Neuronal stem cell (in vitro differentiated cells): ENCODE data around the gene RBM24.

ENCODE experiments used
- DNase-seq: peaks from one replicate; pipeline ENCODE4 v3.0.0-alpha.2; 2013; ENCODE audit warnings: low spot score
- H2AFZ ChIP-seq: one replicate; pipeline ENCODE4 v1.6.1; 2013; ENCODE audit warnings: mild to moderate bottlenecking, low read length, inconsistent platforms
- H2AK5ac ChIP-seq: 2 replicates; pipeline ENCODE4 v1.6.1; 2013; ENCODE audit warnings: low read depth, mild to moderate bottlenecking, inconsistent platforms, low read length, moderate library complexity, mixed read lengths
- H2BK120ac ChIP-seq: 2 replicates; pipeline ENCODE4 v1.6.1; 2013; ENCODE audit warnings: low read depth, mild to moderate bottlenecking, inconsistent platforms, low read length, moderate library complexity, mixed read lengths
- H2BK12ac ChIP-seq: one replicate; pipeline ENCODE4 v1.6.1; 2013; ENCODE audit warnings: low read length, inconsistent platforms
- H2BK15ac ChIP-seq: 2 replicates; pipeline ENCODE4 v1.6.1; 2013; ENCODE audit warnings: mild to moderate bottlenecking, low read length, inconsistent platforms, mixed read lengths
- H2BK5ac ChIP-seq: one replicate; pipeline ENCODE4 v1.6.1; 2013; ENCODE audit warnings: inconsistent platforms, mild to moderate bottlenecking, low read length, moderate library complexity
- H3K14ac ChIP-seq: one replicate; pipeline ENCODE4 v1.6.1; 2013; ENCODE audit warnings: low read length, inconsistent platforms
- H3K18ac ChIP-seq: 2 replicates; pipeline ENCODE4 v1.6.1; 2013; ENCODE audit warnings: low read length, inconsistent platforms
- H3K23ac ChIP-seq: 2 replicates; pipeline ENCODE4 v1.6.1; 2013; ENCODE audit warnings: low read depth, mild to moderate bottlenecking, mixed read lengths, low read length, inconsistent platforms; ENCODE audit not compliant: poor library complexity
- H3K27ac ChIP-seq: replicated peaks from 3 replicates; pipeline ENCODE4 v1.5.1; 2013; ENCODE audit warnings: low read length, inconsistent platforms
- H3K27me3 ChIP-seq, 3 experiments: 2 replicates each; pipeline ENCODE4 v1.6.1; 2013; ENCODE audit warnings: low read length in 3 of 3, mild to moderate bottlenecking in 2 of 3, inconsistent platforms in 1 of 3, low read depth in 1 of 3, mixed read lengths in 1 of 3, moderate library complexity in 1 of 3; ENCODE audit not compliant: control insufficient read depth in 3 of 3, insufficient read depth in 3 of 3
- H3K36me3 ChIP-seq, 2 donors: replicated peaks in 1 of 2; 2 replicates each; pipeline ENCODE4 v1.6.1; 2013; ENCODE audit warnings: low read length in 2 of 2; ENCODE audit not compliant: control insufficient read depth in 2 of 2, insufficient read depth in 2 of 2
- H3K4ac ChIP-seq: 2 replicates; pipeline ENCODE4 v1.6.1; 2013; ENCODE audit warnings: inconsistent platforms, mild to moderate bottlenecking, low read length, moderate library complexity
- H3K4me1 ChIP-seq, 2 donors: 1 replicate in 1 of 2; 2 replicates in 1 of 2; pipeline ENCODE4 v1.6.1; 2013; ENCODE audit warnings: low read length in 2 of 2, low read depth in 1 of 2; ENCODE audit not compliant: control insufficient read depth in 2 of 2, insufficient read depth in 1 of 2
- H3K4me2 ChIP-seq: one replicate; pipeline ENCODE4 v1.6.1; 2013; ENCODE audit warnings: mild to moderate bottlenecking, low read length, inconsistent platforms; ENCODE audit not compliant: insufficient read depth, poor library complexity, severe bottlenecking
- H3K4me3 ChIP-seq, 2 donors: 2 replicates each; pipeline ENCODE4 v1.5.1; 2013; ENCODE audit warnings: low read length in 2 of 2, mild to moderate bottlenecking in 2 of 2, inconsistent platforms in 1 of 2, moderate library complexity in 1 of 2
- H3K79me1 ChIP-seq: one replicate; pipeline ENCODE4 v1.6.1; 2013; ENCODE audit warnings: low read depth, mild to moderate bottlenecking, inconsistent platforms, low read length, moderate library complexity
- H3K9ac ChIP-seq: one replicate; pipeline ENCODE4 v1.6.1; 2013; ENCODE audit warnings: mild to moderate bottlenecking, low read depth, low read length, inconsistent platforms; ENCODE audit not compliant: poor library complexity
- H3K9me3 ChIP-seq, 2 donors: replicated peaks in 1 of 2; 2 replicates each; pipeline versions ENCODE3 to v1.6.1; 2013; ENCODE audit warnings: low read length in 2 of 2, mild to moderate bottlenecking in 2 of 2, inconsistent platforms in 1 of 2, low read depth in 1 of 2, mixed read lengths in 1 of 2, moderate library complexity in 1 of 2; ENCODE audit not compliant: control insufficient read depth in 2 of 2, insufficient read depth in 1 of 2
- H4K8ac ChIP-seq: one replicate; pipeline ENCODE4 v1.6.1; 2013; ENCODE audit warnings: low read depth, mild to moderate bottlenecking, inconsistent platforms, low read length, moderate library complexity
- H4K91ac ChIP-seq: one replicate; pipeline ENCODE4 v1.6.1; 2013; ENCODE audit warnings: low read length, low read depth, mild to moderate bottlenecking, inconsistent platforms; ENCODE audit not compliant: poor library complexity
- WGBS, 2 donors: extraction: QIAGEN DNeasy Blood & Tissue Kit; methylation state at CpG; one replicate each; pipeline ENCODE4 v1.1.7; 2013; ENCODE audit warnings: missing lambda C conversion rate in 2 of 2, mixed read lengths in 1 of 2; ENCODE audit not compliant: insufficient read length in 2 of 2, insufficient replicate concordance in 1 of 2; ENCODE audit errors: extremely low coverage in 2 of 2; 5-methylcytosine and 5-hydroxymethylcytosine counted together

RBM24 gene

DNA sequence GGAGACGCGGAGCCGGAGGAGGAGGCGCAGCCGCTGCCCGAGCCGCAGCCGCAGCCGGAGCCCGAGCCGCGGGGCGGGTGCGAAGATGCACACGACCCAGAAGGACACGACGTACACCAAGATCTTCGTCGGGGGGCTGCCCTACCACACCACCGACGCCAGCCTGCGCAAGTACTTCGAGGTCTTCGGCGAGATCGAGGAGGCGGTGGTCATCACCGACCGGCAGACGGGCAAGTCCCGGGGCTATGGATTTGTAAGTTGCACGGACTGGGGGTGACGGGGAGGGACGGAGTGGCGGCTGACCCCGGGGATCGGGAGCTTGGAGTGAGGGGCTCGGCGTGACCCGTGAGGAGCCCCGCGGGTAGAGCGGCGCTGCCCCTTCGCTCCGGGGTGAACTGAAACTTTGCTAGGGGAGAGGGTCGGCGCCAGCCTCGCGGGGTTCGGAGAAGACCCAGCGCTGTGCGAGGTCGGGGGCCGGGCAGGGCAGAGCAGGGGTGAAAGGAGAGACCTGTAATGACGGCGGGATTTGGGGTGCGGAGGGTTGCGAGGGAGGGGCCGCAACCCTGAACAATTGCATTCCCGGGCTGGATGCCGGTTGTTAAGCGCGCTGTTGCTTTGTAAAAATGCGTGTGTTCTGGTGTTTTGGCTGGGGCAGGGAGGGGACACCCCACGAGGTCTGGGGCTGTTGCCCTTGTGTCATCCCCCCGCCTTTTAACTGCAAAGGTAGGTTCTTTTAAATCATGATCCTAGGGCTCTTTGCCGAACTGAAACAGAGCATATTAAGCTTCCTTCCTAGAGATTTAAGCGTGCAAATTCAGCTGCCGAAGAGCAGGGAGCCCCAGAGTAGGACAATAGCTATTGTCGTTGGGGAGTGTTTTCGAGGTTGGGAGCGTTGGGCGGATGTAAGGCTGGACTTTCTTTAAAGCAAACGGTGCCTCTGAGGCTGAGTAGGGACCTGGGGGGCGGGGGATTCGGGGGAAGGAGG, 628 bp downstream of the RBM24 start:
- H2BK15ac ChIP-seq: peak overlapping the region; percentile 32
- peak; percentile 35 for DNase-seq
- no peak overlapping the region for H3K27ac ChIP-seq

DNA sequence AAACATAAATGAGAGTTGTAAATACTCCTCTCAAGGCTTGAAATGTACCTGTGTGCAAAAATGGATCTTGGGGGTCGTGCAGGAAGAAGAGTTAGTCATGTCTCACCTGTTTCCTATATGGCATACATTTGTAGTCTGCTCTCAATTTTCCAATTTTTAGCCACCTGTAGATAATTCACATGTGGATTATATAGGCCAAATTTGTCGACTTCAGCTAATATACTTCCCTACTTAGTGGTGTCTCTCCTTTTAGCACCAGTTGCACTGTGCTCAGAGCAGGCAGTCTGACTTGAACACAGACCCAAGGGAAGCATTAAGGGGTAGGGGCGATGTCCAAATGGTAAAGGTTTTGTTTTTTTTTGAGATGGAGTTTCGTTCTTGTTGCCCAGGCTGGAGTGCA, 1.9 kb downstream of the RBM24 start:
- Histone ChIP-seq H3K36me3 (peaks cover 0 to 5% of the 10 kb centered on the region in 2 donors), H2BK12ac (no peak overlapping the region), H3K79me1 (peaks cover 3% of the 10 kb centered on the region), H3K23ac (no peak overlapping the region), H3K4me3 (peak overlapping the region in 1 of 2 donors; percentile 58), H3K9ac (no peak overlapping the region), H4K8ac (no peak overlapping the region), H3K9me3 (no peaks in the 10 kb centered on the region), H3K4me1 (peaks cover 5 to 6% of the 10 kb centered on the region in 2 donors), H3K18ac (no peak overlapping the region), H2BK15ac (no peak overlapping the region), H3K27me3 (peaks cover 0 to 37% (median 4%) of the 10 kb centered on the region in 3 experiments), H3K14ac (no peak overlapping the region), H4K91ac (no peak overlapping the region), H3K4me2 (no peak overlapping the region), H3K4ac (no peak overlapping the region), H2AFZ (peak overlapping the region; percentile 99), H2AK5ac (no peak overlapping the region), H2BK5ac (no peak overlapping the region), H3K27ac (no peak overlapping the region), H2BK120ac (no peak overlapping the region)
- DNase-seq: no peak
- WGBS, 2 donors: no CpG with 5 or more reads among the region's 4 CpGs

More for the DNA sequence above, 628 bp downstream of the RBM24 start:
- H3K18ac ChIP-seq: peak overlapping the region; percentile 92
- peaks cover 0 to 45% (median 4%) of the 10 kb centered on the region in 3 experiments for H3K27me3 ChIP-seq
- no peaks in the 10 kb centered on the region for H3K9me3 ChIP-seq
- H4K8ac ChIP-seq: no peak overlapping the region
- H3K4me2 ChIP-seq: peak overlapping the region; percentile 96
- H3K4ac ChIP-seq: peak overlapping the region; percentile 2
- peaks cover 3% of the 10 kb centered on the region for H3K79me1 ChIP-seq
- WGBS, 2 donors: no CpG with 5 or more reads among the region's 77 CpGs
- peak overlapping the region; percentile 93 for H2BK12ac ChIP-seq
- H3K4me3 ChIP-seq: peak overlapping the region; percentile 58 to 95
- peak overlapping the region; percentile 73 for H2BK120ac ChIP-seq
- H3K36me3 ChIP-seq: peaks cover 0 to 5% of the 10 kb centered on the region in 2 donors
- peak overlapping the region; percentile 84 for H2BK5ac ChIP-seq
- peak overlapping the region; percentile 87 for H3K23ac ChIP-seq
- peak overlapping the region; percentile 98 for H3K9ac ChIP-seq
- H3K14ac ChIP-seq: peak overlapping the region; percentile 49
- peak overlapping the region; percentile 47 for H2AK5ac ChIP-seq
- H2AFZ ChIP-seq: peak overlapping the region; percentile 99
- no peak overlapping the region for H4K91ac ChIP-seq
- H3K4me1 ChIP-seq: peaks cover 5 to 6% of the 10 kb centered on the region in 2 donors

DNA sequence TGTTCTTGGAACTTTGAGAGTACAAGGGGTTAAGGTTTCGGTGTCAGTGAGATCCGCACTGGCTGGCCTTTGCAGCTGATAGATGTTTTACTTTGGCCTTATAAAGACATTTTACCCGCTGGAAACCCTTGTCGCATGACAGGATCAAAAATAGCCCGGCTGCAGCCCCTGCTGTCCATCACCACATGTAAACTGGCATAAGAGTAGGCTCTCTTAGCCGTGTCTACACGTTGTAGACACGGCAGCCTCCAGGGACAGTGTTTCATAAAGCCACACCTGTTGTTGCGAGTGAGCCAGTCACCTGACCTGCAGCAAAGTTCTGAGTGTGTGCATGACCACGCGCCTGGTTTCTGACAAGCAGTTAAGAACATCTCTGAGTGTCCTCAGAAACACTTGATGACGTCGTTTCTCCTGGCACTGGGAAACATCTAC, 8.5 kb downstream of the RBM24 start:
- H3K4me2 ChIP-seq: no peak overlapping the region
- no peak overlapping the region for H3K23ac ChIP-seq
- no peak overlapping the region for H3K18ac ChIP-seq
- H2BK5ac ChIP-seq: no peak overlapping the region
- H3K9ac ChIP-seq: no peak overlapping the region
- peaks cover 0 to 11% of the 10 kb centered on the region in 2 donors for H3K36me3 ChIP-seq
- H2BK15ac ChIP-seq: no peak overlapping the region
- H3K79me1 ChIP-seq: no peaks in the 10 kb centered on the region
- WGBS, 2 donors: no CpG with 5 or more reads among the region's 13 CpGs
- H3K4me3 ChIP-seq: no peak overlapping the region
- no peak overlapping the region for H4K91ac ChIP-seq
- H3K4me1 ChIP-seq: no peaks in the 10 kb centered on the region
- no peak overlapping the region for H3K4ac ChIP-seq
- no peaks in the 10 kb centered on the region for H3K9me3 ChIP-seq
- no peak overlapping the region for H2AK5ac ChIP-seq
- H3K27ac ChIP-seq: no peak overlapping the region
- no peak for DNase-seq
- H4K8ac ChIP-seq: no peak overlapping the region
- H2BK120ac ChIP-seq: no peak overlapping the region
- no peaks in the 10 kb centered on the region for H3K27me3 ChIP-seq
- no peak overlapping the region for H2AFZ ChIP-seq
- no peak overlapping the region for H2BK12ac ChIP-seq
- H3K14ac ChIP-seq: no peak overlapping the region

DNA sequence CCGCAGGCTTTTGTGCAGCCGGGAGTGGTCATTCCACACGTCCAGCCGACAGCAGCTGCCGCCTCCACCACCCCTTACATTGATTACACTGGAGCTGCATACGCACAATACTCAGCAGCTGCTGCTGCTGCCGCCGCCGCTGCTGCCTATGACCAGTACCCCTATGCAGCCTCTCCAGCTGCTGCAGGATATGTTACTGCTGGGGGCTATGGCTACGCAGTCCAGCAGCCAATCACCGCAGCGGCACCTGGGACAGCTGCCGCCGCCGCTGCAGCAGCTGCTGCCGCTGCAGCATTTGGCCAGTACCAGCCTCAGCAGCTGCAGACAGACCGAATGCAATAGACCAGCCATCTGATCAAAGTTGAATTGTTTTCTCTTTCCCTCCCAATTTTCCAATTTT, 10.6 kb downstream of the RBM24 start:
- H3K4me2 ChIP-seq: no peak overlapping the region
- H3K27ac ChIP-seq: no peak overlapping the region
- H2BK120ac ChIP-seq: no peak overlapping the region
- H3K14ac ChIP-seq: no peak overlapping the region
- no peak overlapping the region for H3K23ac ChIP-seq
- H3K9me3 ChIP-seq: no peaks in the 10 kb centered on the region
- H3K4me3 ChIP-seq: no peak overlapping the region
- no peaks in the 10 kb centered on the region for H3K79me1 ChIP-seq
- no CpG with 5 or more reads among the region's 17 CpGs for WGBS, 2 donors
- DNase-seq: no peak
- no peak overlapping the region for H2BK12ac ChIP-seq
- H4K91ac ChIP-seq: no peak overlapping the region
- peaks cover 0 to 3% of the 10 kb centered on the region in 2 donors for H3K4me1 ChIP-seq
- no peaks in the 10 kb centered on the region for H3K27me3 ChIP-seq
- H2AK5ac ChIP-seq: no peak overlapping the region
- H3K4ac ChIP-seq: no peak overlapping the region
- H2BK15ac ChIP-seq: no peak overlapping the region
- peak overlapping the region; percentile 48 for H3K18ac ChIP-seq
- peak overlapping the region; percentile 4 for H3K9ac ChIP-seq
- peaks cover 0 to 6% of the 10 kb centered on the region in 2 donors for H3K36me3 ChIP-seq
- no peak overlapping the region for H2AFZ ChIP-seq
- no peak overlapping the region for H2BK5ac ChIP-seq
- no peak overlapping the region for H4K8ac ChIP-seq
